ENCODE data around the gene SMCO4. TPM values are rescaled to one million over a fixed set of nuclear protein-coding genes. Genes with fewer than 3 reads are reported as not detected.
A peak's percentile ranks its signal among the peaks of the same experiment; 100 is the strongest.

SMCO4 gene
- total RNA-seq, 2 donors from 2014 or later, result 9.7 to 80.1 TPM

DNA sequence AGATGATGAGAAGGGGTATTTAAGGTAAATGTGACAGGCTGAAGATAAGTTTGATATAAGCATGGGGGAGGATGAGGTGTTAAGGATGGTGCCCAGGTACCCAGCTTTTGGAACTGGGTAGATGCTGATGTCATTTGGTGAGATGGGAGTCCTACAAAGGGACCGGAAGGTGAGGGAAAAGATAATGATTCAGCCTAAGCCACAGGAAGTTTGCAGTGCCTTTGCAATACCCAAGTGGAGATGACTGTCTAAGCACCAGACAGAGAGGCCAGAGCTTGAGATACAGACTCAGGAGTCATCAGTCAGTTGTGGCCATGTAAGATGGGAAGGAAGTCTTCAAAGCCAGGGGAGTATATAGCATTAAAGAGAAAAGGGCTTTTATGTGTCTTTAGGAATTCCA is 30.0 kb upstream of the SMCO4 start:
- TF ChIP-seq CTCF (IDR thresholded peaks at IDR 0.05), result no peak
- ATAC-seq (ENCODE audit: insufficient number of reproducible peaks, low FRiP score, low read depth), result no peak
- DNase-seq (ENCODE audit: low spot score), result no peak

GRCh38 chr11:93572621-93573020 is 29.4 kb upstream of the SMCO4 start:
- no peak for DNase-seq (ENCODE audit: low spot score)
- no peak for TF ChIP-seq CTCF (IDR thresholded peaks at IDR 0.05)
- no peak for ATAC-seq (ENCODE audit: insufficient number of reproducible peaks, low FRiP score, low read depth)
- Histone ChIP-seq H3K9me3 (no peaks in the 10 kb centered on the region), H3K27me3 (replicated peaks; ENCODE audit: insufficient read depth) (no peaks in the 10 kb centered on the region), H3K4me3 (no peak overlapping the region), H3K36me3 (no peaks in the 10 kb centered on the region), H3K27ac (no peak overlapping the region), H3K4me1 (ENCODE audit: control insufficient read depth in 1 of 2, low read depth in 2 of 2) (peaks cover 2 to 10% of the 10 kb centered on the region in 2 donors)

More for the DNA sequence above, 30.0 kb upstream of the SMCO4 start:
- Histone ChIP-seq H3K27ac (no peak overlapping the region), H3K9me3 (no peaks in the 10 kb centered on the region), H3K4me3 (no peak overlapping the region), H3K4me1 (ENCODE audit: control insufficient read depth in 1 of 2, low read depth in 2 of 2) (peaks cover 0 to 6% of the 10 kb centered on the region in 2 donors), H3K27me3 (replicated peaks; ENCODE audit: insufficient read depth) (no peaks in the 10 kb centered on the region), H3K36me3 (no peaks in the 10 kb centered on the region)

- no peaks in the 10 kb centered on the region for H3K36me3 ChIP-seq
Observed at GRCh38 chr11:93572171-93572570, 29.0 kb upstream of the SMCO4 start.

GRCh38 chr11:93571612-93572011 is 28.4 kb upstream of the SMCO4 start:
- TF ChIP-seq CTCF (IDR thresholded peaks at IDR 0.05), result no peak
- no peaks in the 10 kb centered on the region for H3K27me3 ChIP-seq (replicated peaks; ENCODE audit: insufficient read depth)
- H3K36me3 ChIP-seq, result no peaks in the 10 kb centered on the region
- no peak overlapping the region for H3K27ac ChIP-seq
- H3K4me3 ChIP-seq, result no peak overlapping the region
- ATAC-seq (ENCODE audit: insufficient number of reproducible peaks, low FRiP score, low read depth), result no peak
- H3K4me1 ChIP-seq (ENCODE audit: control insufficient read depth in 1 of 2, low read depth in 2 of 2), result peaks cover 2 to 10% of the 10 kb centered on the region in 2 donors
- no peaks in the 10 kb centered on the region for H3K9me3 ChIP-seq
- no peak for DNase-seq (ENCODE audit: low spot score)

More at GRCh38 chr11:93572171-93572570, 29.0 kb upstream of the SMCO4 start:
- no peak overlapping the region for H3K4me3 ChIP-seq
- no peaks in the 10 kb centered on the region for H3K27me3 ChIP-seq (replicated peaks; ENCODE audit: insufficient read depth)
- H3K9me3 ChIP-seq, result no peaks in the 10 kb centered on the region
- ATAC-seq (ENCODE audit: insufficient number of reproducible peaks, low FRiP score, low read depth) (no peak), DNase-seq (ENCODE audit: low spot score) (no peak)
- H3K4me1 ChIP-seq (ENCODE audit: control insufficient read depth in 1 of 2, low read depth in 2 of 2), result peaks cover 2 to 9% of the 10 kb centered on the region in 2 donors
- no peak for TF ChIP-seq CTCF (IDR thresholded peaks at IDR 0.05)
- no peak overlapping the region for H3K27ac ChIP-seq

- no peak for DNase-seq (ENCODE audit: low spot score)
- H3K27ac ChIP-seq, result no peak overlapping the region
- H3K36me3 ChIP-seq, result no peaks in the 10 kb centered on the region
- no peak overlapping the region for H3K4me3 ChIP-seq
- H3K4me1 ChIP-seq (ENCODE audit: control insufficient read depth in 1 of 2, low read depth in 2 of 2), result peaks cover 2 to 10% of the 10 kb centered on the region in 2 donors
- TF ChIP-seq CTCF (IDR thresholded peaks at IDR 0.05), result no peak
- peak; percentile 63 for ATAC-seq (ENCODE audit: insufficient number of reproducible peaks, low FRiP score, low read depth)
- H3K9me3 ChIP-seq, result no peaks in the 10 kb centered on the region
- no peaks in the 10 kb centered on the region for H3K27me3 ChIP-seq (replicated peaks; ENCODE audit: insufficient read depth)
Observed at GRCh38 chr11:93570759-93571413, 27.7 kb upstream of the SMCO4 start.

All from thoracic aorta (tissue), 2 donors.